ENCODE measurements around the gene SH3PXD2B.

SH3PXD2B gene

GRCh38 chr5:172426086-172426485 lies 28.2 kb downstream of the SH3PXD2B start:
- DNase-seq (ENCODE audit: low read depth), result no peak

GRCh38 chr5:172425402-172425801 lies 28.9 kb downstream of the SH3PXD2B start:
- TF ChIP-seq CTCF (IDR thresholded peaks at IDR 0.05; ENCODE audit: control insufficient read depth, extremely low read depth, insufficient read depth), result no peak
- no peak for DNase-seq (ENCODE audit: low read depth)
- no peak overlapping the region for H3K4me3 ChIP-seq (ENCODE audit: low read depth, low read length)

More at GRCh38 chr5:172426086-172426485, 28.2 kb downstream of the SH3PXD2B start:
- no peak for TF ChIP-seq CTCF (IDR thresholded peaks at IDR 0.05; ENCODE audit: control insufficient read depth, extremely low read depth, insufficient read depth)
- no peak overlapping the region for H3K4me3 ChIP-seq (ENCODE audit: low read depth, low read length)

- H3K4me3 ChIP-seq (ENCODE audit: low read depth, low read length), result no peak overlapping the region
- no peak for DNase-seq (ENCODE audit: low read depth)
- TF ChIP-seq CTCF (IDR thresholded peaks at IDR 0.05; ENCODE audit: control insufficient read depth, extremely low read depth, insufficient read depth), result no peak
Measured at GRCh38 chr5:172424808-172425207, 29.5 kb downstream of the SH3PXD2B start.

- TF ChIP-seq CTCF (IDR thresholded peaks at IDR 0.05; ENCODE audit: control insufficient read depth, extremely low read depth, insufficient read depth), result no peak
Measured at GRCh38 chr5:172424111-172424490, 30.2 kb downstream of the SH3PXD2B start.

GRCh38 chr5:172423379-172424110 lies 30.8 kb downstream of the SH3PXD2B start:
- no peak overlapping the region for H3K4me3 ChIP-seq (ENCODE audit: low read depth, low read length)
- TF ChIP-seq CTCF (IDR thresholded peaks at IDR 0.05; ENCODE audit: control insufficient read depth, extremely low read depth, insufficient read depth), result no peak
- DNase-seq (ENCODE audit: low read depth), result no peak

More at GRCh38 chr5:172424111-172424490, 30.2 kb downstream of the SH3PXD2B start:
- no peak for DNase-seq (ENCODE audit: low read depth)
- no peak overlapping the region for H3K4me3 ChIP-seq (ENCODE audit: low read depth, low read length)

- H3K4me3 ChIP-seq (ENCODE audit: low read depth, low read length), result no peak overlapping the region
- TF ChIP-seq CTCF (IDR thresholded peaks at IDR 0.05; ENCODE audit: control insufficient read depth, extremely low read depth, insufficient read depth), result no peak
- DNase-seq (ENCODE audit: low read depth), result no peak
Measured at GRCh38 chr5:172422255-172422654, 32.1 kb downstream of the SH3PXD2B start.

GRCh38 chr5:172421020-172421419 lies 33.3 kb downstream of the SH3PXD2B start:
- DNase-seq (ENCODE audit: low read depth), result no peak
- no peak for TF ChIP-seq CTCF (IDR thresholded peaks at IDR 0.05; ENCODE audit: control insufficient read depth, extremely low read depth, insufficient read depth)
- no peak overlapping the region for H3K4me3 ChIP-seq (ENCODE audit: low read depth, low read length)
